Epithelial cell of esophagus (primary cell): ENCODE data around the gene GLMN.
A peak's percentile ranks its signal among the peaks of the same experiment; 100 is the strongest.

Source experiments
- DNase-seq: peaks from one replicate; pipeline ENCODE4 v3.0.0; 2010; ENCODE audit warnings: low read depth
- H3K4me3 ChIP-seq: 2 replicates; pipeline ENCODE4 v1.5.1; 2011; ENCODE audit warnings: mild to moderate bottlenecking, low read length, control low read depth
- TF ChIP-seq, protein P1 (sequence below): IDR thresholded peaks from 2 replicates; pipeline ENCODE4 v1.5.1; 2011; ENCODE audit warnings: low read depth, mild to moderate bottlenecking, low read length, control low read depth, inconsistent platforms; ENCODE audit not compliant: insufficient read depth; ENCODE audit errors: missing control alignments

GLMN gene

GRCh38 chr1:92329347-92330129 is 30.8 kb upstream of the GLMN start:
- H3K4me3 ChIP-seq = no peak overlapping the region
- TF ChIP-seq, protein P1, sequence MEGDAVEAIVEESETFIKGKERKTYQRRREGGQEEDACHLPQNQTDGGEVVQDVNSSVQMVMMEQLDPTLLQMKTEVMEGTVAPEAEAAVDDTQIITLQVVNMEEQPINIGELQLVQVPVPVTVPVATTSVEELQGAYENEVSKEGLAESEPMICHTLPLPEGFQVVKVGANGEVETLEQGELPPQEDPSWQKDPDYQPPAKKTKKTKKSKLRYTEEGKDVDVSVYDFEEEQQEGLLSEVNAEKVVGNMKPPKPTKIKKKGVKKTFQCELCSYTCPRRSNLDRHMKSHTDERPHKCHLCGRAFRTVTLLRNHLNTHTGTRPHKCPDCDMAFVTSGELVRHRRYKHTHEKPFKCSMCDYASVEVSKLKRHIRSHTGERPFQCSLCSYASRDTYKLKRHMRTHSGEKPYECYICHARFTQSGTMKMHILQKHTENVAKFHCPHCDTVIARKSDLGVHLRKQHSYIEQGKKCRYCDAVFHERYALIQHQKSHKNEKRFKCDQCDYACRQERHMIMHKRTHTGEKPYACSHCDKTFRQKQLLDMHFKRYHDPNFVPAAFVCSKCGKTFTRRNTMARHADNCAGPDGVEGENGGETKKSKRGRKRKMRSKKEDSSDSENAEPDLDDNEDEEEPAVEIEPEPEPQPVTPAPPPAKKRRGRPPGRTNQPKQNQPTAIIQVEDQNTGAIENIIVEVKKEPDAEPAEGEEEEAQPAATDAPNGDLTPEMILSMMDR = no peak
- DNase-seq = peak; percentile 92

GRCh38 chr1:92327794-92328193 is 29.0 kb upstream of the GLMN start:
- TF ChIP-seq, protein P1 = no peak
- no peak overlapping the region for H3K4me3 ChIP-seq
- no peak for DNase-seq

DNA sequence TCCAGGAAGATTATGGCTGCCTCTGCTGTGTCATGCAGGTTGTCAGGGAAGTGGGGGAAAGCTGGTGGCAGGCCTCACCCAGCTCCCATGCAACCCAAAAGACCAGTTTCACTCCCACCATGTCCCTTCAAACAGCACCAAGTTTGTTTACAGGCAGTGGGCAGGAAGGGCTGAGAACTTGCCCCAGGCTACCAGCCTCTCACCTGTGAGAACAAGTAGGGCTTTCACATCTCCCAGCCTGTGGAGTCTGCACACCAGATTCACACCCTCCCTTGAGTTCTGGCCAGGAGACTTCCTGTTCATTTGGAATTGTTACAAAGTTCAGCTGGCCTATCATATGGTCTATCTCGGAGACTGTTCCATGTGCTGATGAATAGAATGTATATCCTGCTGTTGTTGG is 27.9 kb upstream of the GLMN start:
- H3K4me3 ChIP-seq = no peak overlapping the region
- TF ChIP-seq, protein P1 = no peak
- DNase-seq = peak; percentile 91

GRCh38 chr1:92324784-92325183 is 26.0 kb upstream of the GLMN start:
- TF ChIP-seq, protein P1 = no peak
- no peak overlapping the region for H3K4me3 ChIP-seq
- no peak for DNase-seq

- no peak overlapping the region for H3K4me3 ChIP-seq
- TF ChIP-seq, protein P1 = no peak
- DNase-seq = peak; percentile 27
Observed at GRCh38 chr1:92323473-92324453, 25.0 kb upstream of the GLMN start.

- H3K4me3 ChIP-seq = no peak overlapping the region
- TF ChIP-seq, protein P1 = no peak
- no peak for DNase-seq
Observed at GRCh38 chr1:92317836-92318493, 19.2 kb upstream of the GLMN start.
